ENCODE data around the gene MEGF9. TPM values are rescaled to one million over a fixed set of nuclear protein-coding genes. Genes with fewer than 3 reads are reported as not detected.
A peak's percentile ranks its signal among the peaks of the same experiment; 100 is the strongest.

The MEGF9 gene
- total RNA-seq, 2 donors from 2014 or later = 15.3 to 23.8 TPM

GRCh38 chr9:120622790-120623189 lies 91.5 kb downstream of the MEGF9 start:
- Histone ChIP-seq H3K27ac (no peak overlapping the region), H3K27me3 (no peaks in the 10 kb centered on the region), H3K36me3 (peaks cover 4% of the 10 kb centered on the region), H3K4me1 (no peaks in the 10 kb centered on the region), H3K9me3 (no peaks in the 10 kb centered on the region), H3K4me3 (no peak overlapping the region)
- TF ChIP-seq CTCF (IDR thresholded peaks at IDR 0.05) = no peak
- DNase-seq (ENCODE audit: low spot score) = no peak

GRCh38 chr9:120621941-120622340 lies 92.3 kb downstream of the MEGF9 start:
- Histone ChIP-seq H3K4me1 (no peaks in the 10 kb centered on the region), H3K36me3 (peaks cover 4% of the 10 kb centered on the region), H3K4me3 (no peak overlapping the region), H3K27ac (no peak overlapping the region), H3K27me3 (no peaks in the 10 kb centered on the region), H3K9me3 (no peaks in the 10 kb centered on the region)
- DNase-seq (ENCODE audit: low spot score) = no peak
- no peak for TF ChIP-seq CTCF (IDR thresholded peaks at IDR 0.05)

- TF ChIP-seq CTCF (IDR thresholded peaks at IDR 0.05) = peak; percentile 77 to 88
- Histone ChIP-seq H3K27ac (no peak overlapping the region), H3K27me3 (no peaks in the 10 kb centered on the region), H3K4me3 (no peak overlapping the region), H3K36me3 (peaks cover 4% of the 10 kb centered on the region), H3K4me1 (no peaks in the 10 kb centered on the region), H3K9me3 (no peaks in the 10 kb centered on the region)
- DNase-seq (ENCODE audit: low spot score) = peak; percentile 73
These were observed 94.3 kb downstream of the MEGF9 start for GRCh38 chr9:120619751-120620655.

GRCh38 chr9:120616966-120617935 lies 97.0 kb downstream of the MEGF9 start:
- Histone ChIP-seq H3K4me1 (no peaks in the 10 kb centered on the region), H3K27ac (no peak overlapping the region), H3K9me3 (no peaks in the 10 kb centered on the region), H3K27me3 (no peaks in the 10 kb centered on the region), H3K36me3 (peaks cover 4% of the 10 kb centered on the region), H3K4me3 (no peak overlapping the region)
- TF ChIP-seq CTCF (IDR thresholded peaks at IDR 0.05) = no peak
- no peak for DNase-seq (ENCODE audit: low spot score)

- H3K27me3 ChIP-seq = no peaks in the 10 kb centered on the region
- H3K4me1 ChIP-seq = no peaks in the 10 kb centered on the region
- H3K4me3 ChIP-seq = no peak overlapping the region
- no peak for DNase-seq (ENCODE audit: low spot score)
- H3K9me3 ChIP-seq = no peaks in the 10 kb centered on the region
- no peak overlapping the region for H3K27ac ChIP-seq
- no peak for TF ChIP-seq CTCF (IDR thresholded peaks at IDR 0.05)
- H3K36me3 ChIP-seq = no peaks in the 10 kb centered on the region
These were observed 102.1 kb downstream of the MEGF9 start for GRCh38 chr9:120612218-120612617.
